C1 segment of cervical spinal cord (tissue), 14 donors: Measurements from ENCODE around the gene TOMT.
A peak's percentile ranks its signal among the peaks of the same experiment; 100 is the strongest.
"Not testable (repeated sequence)": the region's sequence is repeated elsewhere in the genome, so short reads cannot be mapped to it uniquely, and the experiment has no call there.

Source experiments
- DNase-seq, 14 donors: peaks; one replicate each; lab custom pipeline; 2025; lab: John Stamatoyannopoulos, UW

The TOMT gene

DNA sequence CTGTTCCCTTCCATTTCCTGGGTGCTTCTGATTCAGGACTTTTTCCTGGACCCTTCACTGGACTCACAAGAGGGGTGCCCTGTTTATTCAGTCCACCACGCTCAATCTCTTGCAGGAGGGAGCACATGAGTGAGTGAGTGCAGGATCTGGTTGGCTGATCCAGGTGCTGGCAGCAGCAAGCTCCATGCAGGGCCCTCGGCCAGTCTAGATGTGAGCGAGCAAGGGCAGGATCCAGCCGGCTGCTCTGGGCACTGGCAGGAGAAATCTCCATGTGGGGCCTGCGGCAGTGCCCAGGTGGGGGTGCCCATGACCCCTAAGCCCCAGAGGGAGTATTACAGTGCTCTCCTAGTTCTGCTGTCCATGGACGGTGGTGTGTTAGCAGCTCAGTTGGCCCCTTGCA is 18.3 kb downstream of the TOMT start:
- no peak for DNase-seq

DNA sequence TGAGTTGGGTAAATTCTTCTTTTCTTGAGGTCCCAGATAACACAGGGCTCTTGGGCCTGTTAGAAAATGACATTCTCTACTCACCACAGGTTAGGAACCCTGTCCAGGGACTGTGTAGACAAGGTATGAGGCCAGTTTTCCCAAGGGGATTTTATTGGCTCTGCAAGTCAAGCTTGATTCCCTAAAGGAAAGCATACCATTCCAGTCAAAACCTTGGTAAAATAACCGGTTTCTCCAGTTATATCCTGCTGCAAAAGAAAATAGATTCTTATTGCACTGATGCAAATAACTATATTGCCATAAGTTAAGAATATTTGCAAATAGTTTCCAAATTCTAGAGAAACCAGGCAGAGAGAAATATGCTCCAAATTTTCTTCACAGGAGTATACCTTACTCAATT is 20.2 kb downstream of the TOMT start:
- DNase-seq = no peak

DNA sequence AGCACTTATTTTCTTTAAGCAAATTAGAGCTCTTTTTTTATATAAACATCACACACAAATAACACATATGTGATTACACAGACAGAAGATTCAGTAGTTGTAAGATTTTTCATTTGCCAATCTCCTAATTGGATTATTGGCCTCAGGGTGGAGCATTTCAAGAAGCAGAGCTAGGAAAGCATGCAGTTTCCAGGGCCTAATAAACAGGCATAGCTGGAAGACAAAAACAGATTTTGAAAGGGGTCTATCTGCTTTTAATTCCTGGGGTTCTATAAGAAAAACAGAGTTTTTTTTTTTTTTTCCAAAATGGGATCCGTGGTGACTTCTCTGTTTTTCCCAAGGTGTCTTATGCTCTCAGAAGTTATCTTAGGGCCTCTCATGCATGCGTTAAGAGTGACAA is 22.2 kb downstream of the TOMT start:
- DNase-seq = no peak

DNA sequence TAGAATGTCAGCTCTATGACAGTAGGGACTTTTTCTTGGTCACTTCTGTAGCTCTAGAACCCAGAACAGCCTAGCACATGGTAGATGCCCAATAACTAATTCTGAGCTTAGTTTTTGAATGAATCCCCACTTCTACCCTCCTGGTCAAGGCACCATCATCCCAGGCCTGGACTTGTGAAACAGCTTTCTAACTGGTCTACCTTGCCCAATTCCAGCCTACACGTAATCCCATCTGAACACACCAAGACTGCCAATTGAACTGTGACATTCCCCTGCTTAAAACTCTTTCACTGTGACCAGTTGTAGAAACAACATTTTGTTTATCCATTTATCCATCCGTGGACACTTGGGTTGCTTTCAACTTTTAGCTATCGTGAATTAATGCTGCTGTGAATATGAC is 23.7 kb downstream of the TOMT start:
- DNase-seq = no peak

DNA sequence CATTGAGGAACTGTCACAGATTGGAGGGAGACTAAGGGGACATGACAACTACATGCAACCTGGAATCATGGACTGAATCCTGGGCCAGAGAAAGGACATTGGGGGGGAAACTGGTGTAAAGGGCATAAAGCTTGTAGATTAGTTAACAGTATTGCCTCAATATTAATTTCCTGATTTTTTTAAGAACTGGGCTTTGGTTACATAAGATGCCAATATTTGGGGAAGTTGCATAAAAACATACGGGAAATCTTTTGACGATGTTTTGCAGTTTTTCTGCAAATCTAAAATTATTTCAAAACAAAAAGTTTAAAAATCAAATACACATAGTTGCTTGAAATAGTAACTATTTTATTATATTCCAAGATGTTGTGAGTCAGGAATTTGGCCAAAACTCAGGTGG is 26.9 kb downstream of the TOMT start:
- no peak for DNase-seq

DNA sequence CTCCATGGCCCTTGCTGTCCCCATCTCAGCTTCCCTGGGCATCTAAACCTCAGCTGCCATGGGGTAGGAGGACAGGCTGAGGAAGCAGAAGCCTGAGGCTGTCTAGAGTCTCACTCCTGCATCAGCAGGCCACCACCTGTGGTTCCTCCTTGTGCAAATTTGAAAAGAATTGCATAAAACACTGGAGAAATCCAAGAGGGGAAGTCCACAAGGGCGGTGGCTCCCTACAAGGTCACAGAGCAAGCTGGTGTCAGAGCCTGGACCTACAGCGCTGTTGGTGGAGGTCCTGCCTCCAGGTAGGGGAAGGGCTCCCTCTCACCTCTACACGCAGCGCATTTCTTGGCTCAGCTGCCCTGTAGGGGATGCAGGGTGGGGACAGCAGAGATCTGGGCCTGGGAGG is 29.7 kb downstream of the TOMT start, which contains the start of gene FOLR3:
Gene FOLR3 (plus strand): TSS at position 253 of the 400 bp plus-strand sequence. CDS start 228 bp downstream, outside the sequence.
- DNase-seq = not testable (repeated sequence)

DNA sequence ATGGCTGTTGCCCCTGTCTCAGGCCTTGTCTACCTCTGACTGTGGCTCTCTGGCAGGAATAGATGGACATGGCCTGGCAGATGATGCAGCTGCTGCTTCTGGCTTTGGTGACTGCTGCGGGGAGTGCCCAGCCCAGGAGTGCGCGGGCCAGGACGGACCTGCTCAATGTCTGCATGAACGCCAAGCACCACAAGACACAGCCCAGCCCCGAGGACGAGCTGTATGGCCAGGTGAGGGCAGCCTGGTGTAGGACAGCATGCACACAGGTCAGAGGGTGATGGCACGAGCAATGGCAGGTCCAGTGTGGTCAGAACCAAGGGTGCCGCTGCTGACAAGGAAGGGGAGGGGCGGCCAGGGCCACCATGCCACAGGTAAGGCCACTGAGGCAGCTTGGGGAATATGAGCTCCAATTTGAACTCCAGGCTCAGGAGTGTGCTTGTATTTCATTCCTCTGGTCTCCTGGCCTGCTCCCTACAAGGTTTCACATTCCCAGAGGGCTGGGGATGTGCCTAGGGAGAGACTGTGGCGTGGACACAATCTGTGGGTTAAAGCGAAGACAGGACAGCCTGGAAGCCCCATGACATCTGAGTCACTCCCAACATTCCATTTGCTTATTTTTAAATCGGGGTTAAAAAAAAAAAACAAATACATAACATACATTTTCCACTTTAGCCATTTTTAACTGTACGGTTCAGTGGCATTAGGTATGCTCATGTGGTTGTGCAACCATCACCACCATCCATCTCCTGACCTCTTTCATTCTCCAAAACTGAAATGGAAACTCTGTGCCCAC is 30.4 kb downstream of the TOMT start:
- no peak for DNase-seq

DNA sequence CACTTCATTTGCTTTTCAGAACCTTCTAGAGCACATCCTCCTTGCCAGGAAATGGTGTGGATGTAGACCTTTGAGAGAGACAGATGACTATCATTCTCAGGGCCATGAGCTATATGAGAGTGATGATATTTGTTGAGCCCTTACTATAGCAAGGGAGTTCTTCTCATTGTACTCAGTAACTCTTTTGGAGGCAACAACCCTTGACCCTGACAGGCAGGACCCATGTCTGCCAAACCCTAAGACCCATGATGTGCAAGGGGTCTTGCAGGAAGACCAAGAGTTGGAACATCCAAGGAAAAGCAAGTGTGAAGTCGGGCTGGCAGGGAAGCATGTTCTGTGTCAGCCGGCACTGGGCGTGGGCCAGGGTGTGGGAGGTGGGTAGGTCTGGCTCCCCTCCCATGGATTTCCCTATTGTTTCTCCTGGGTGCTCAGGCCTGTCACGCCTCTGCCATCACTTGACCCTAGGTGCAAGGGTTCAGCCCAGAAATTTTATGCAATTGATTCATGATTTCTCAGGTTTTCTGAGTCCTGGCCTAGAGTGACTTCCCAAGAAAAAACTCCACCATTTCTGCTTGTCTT is 31.0 kb downstream of the TOMT start:
- DNase-seq = no peak

DNA sequence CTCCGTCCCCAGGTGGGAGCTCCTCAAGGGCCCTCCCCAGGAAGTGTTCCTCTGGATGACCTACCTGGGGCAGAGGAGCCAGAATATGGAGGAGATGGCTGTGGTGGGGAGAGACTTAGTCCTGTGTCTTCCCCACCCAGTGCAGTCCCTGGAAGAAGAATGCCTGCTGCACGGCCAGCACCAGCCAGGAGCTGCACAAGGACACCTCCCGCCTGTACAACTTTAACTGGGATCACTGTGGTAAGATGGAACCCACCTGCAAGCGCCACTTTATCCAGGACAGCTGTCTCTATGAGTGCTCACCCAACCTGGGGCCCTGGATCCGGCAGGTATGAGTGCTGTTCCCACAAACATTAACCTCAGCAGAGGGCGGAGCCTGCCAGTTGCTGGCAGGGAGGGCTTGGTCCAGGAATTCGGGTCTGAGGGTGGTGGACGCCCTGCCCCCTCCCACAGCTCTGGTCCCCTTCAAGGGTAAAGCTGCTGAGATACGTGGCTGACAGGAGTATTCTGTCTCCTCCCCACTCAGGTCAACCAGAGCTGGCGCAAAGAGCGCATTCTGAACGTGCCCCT is 33.2 kb downstream of the TOMT start:
- no peak for DNase-seq

DNA sequence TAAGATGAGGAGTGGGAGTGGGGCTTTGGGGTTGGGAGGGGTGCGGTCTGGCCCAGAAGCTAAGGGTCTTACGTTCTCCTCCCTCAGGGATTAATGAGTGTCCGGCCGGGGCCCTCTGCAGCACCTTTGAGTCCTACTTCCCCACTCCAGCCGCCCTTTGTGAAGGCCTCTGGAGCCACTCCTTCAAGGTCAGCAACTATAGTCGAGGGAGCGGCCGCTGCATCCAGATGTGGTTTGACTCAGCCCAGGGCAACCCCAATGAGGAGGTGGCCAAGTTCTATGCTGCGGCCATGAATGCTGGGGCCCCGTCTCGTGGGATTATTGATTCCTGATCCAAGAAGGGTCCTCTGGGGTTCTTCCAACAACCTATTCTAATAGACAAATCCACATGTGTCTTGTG is 33.8 kb downstream of the TOMT start:
- no peak for DNase-seq

DNA sequence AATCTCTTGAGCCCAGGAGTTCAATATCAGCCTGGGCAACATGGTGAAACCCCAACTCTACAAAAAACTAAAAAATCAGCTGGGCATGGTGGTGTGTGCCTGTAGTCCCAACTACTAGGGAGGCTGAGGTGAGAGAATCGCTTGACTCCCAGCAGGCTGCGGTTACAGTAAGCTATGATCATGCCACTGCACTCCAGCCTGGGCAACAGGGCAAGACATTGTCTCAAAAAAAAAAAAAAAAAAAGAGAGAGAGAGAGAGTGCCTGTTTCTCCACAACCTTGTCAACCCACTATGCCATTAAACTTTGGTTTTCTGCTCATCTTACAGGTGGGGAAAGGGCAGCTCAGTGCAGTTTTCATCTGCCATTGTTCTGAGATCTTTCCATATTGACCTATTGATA is 34.9 kb downstream of the TOMT start:
- no peak for DNase-seq

DNA sequence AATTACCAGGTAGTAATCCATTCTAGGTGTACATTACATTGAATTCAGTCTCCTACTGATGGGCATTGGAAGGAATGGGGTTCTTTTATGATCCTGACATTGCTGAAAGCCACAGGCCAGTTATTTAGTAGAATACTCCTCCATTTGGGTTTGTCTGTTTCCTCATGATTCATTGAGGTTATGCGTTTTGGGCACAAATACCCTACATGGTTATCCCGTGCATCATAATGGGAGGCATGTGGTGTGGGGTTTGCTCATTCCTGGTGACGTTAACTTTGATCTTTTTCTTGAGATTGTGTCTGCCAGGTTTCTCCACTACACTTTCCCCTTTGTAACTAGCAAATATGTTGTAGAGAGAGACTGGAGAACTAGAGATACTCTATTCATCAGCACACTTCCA is 35.3 kb downstream of the TOMT start:
- DNase-seq = no peak

DNA sequence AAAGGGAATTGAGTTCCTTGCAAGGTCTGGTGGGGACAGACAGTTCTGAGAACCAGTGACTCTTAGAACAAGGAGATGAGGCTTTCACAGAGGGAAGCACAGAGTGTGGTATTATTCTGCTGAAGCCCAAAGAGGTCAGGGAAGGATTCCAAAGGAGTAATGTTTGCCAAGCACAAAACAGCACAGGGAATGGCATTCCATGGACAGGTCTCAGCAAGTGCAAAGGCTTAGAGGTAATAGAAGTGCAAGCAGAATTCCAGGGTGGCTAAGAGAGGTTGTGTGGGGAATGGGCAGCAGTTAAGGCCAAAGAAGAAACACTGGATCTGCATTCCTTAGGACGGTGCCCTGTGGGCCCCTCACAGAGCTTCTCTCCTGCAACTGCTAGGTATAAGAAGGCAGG is 36.4 kb downstream of the TOMT start:
- DNase-seq = peak in 1 of 14 donors; percentile 10

DNA sequence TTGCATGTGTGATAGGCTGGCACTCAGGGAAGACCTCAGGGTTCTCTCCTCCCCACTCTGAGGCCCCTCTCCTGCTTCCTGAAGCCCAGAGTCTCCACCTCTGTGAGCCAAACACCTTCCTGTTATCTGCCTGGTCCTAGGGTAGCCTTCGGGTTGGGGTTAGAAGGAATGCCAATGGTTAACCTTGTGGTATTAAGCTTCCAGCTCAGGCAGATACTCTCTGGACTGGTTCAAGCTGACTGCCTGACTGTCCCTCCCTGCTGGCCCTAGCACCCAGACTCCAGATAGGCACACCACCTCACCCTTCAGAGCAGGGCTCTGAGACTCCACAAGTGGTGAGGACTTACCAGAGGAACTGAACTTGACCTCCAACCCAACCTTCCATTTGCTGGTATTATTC is 36.8 kb downstream of the TOMT start:
- DNase-seq = not testable (repeated sequence)

DNA sequence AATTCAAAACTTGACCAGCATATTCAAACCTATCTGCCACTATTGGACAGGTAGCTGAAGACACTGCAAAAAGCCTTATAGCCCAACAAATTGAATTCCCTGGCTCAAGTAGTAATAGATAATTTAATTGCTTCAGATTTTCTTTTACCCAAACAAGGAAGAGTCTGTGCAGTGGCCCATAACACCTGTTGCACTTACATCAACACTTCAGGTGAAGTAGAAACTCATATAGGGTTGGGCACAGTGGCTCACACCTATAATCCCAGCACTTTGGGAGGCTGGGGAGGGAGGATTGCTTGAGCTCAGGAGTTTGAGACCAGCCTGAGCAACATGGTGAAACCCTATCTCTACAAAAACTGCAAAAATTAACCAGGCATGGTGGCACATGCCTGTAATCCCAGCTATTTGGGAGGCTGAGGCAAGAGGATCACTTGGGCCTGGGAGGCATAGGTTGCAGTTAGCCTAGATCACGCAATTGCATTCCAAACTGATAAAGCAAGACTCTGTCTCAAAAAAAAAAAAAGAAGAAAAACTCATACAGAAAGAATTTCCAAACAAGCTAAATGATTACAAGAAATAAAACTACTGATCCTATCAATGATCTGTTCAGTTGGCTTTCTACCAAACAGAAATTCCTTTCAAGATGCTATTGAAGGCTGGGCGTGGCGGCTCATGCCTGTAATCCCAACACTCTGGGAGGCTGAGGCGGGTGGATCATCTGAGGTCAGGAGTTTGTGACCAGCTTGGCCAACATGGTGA is 39.3 kb downstream of the TOMT start:
- DNase-seq = no peak

DNA sequence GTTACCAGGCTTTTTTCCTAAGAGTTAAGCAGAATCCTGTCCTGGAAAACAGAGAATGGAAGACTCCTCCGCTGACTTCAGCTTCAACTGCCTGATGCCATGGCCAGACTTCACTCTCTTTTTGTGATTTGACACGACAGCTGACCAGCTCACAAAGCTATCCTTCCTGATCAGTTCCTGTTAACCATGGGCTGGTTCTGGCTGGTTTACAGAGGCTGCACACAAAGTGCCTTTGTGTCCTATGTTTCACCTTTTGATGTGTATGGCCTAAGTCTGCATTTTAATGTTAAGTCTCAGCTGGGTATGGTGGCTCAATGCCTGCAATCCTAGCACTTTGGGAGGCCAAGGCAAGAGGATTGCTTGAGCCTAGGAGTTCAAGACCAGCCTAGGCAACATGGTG is 40.9 kb downstream of the TOMT start:
- no peak for DNase-seq

DNA sequence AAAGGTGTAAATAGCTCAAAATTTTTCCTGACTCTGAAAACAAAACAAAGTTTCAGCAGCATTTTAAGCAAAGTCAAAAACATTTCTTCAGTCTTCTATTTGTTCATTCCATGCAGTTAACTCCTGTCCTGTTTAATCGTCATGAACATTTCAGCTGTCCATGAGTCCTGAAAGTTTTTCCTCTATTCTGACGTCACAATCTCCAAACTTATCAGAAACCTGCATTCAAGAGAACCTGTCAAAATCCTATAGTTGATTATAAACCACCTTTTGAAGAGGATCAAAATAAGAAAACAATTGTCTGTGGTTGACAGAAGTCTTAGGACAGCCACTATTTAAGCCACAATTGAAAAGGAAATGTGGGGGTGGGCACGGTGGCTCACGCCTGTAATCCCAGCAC is 45.2 kb downstream of the TOMT start:
- no peak for DNase-seq

DNA sequence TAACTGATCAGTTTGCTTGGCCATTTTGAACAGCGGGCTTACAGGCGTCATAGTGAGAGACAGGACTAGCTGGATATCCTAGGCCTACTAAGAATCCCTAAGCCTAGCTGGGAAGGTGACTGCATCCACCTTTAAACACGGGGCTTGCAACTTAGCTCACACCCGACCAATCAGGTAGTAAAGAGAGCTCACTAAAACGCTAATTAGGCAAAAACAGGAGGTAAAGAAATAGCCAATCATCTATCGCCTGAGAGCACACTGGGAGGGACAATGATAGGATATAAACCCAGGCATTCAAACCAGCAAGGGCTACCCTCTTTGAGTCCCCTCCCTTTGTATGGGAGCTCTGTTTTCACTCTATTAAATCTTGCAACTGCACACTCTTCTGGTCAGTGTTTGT is 48.1 kb downstream of the TOMT start:
- DNase-seq = not testable (repeated sequence)

DNA sequence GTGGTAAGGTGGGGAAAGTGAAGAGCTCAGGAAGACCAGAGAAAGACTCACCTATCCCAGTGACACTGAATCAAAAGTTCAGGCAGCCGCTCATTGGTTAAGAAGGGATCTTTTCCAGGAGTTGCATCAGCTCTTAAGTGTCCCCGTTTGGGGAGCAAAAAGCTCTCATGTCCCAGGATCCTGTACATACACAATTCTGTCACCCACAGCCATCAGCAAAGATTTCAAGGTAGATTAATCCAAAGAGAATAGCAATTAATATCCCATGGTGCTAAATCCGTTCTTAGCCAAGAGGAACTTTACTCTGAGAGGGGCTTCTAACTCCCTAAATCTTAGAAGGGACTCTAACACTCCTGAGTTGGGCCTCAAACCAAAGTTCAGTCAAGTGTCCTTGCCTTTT is 49.1 kb downstream of the TOMT start:
- no peak for DNase-seq

DNA sequence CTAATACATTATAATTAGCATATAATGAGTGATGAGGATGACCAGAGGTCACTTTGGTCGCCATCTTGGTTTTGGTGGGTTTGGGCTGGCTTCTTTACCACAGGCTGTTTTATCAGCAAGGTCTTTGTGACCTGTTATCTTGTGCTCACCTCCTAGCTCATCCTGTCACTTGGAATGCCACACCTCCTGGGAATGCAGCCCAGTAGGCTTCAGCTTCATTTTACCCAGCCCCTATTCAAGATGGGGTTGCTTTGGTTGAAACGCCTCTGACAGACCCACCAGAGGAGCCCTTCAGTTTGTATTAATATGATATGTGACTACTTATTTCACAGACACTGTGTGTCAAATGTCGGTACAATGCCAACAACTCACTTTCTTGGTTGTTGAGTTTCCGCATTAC is 50.0 kb downstream of the TOMT start:
- DNase-seq = no peak

DNA sequence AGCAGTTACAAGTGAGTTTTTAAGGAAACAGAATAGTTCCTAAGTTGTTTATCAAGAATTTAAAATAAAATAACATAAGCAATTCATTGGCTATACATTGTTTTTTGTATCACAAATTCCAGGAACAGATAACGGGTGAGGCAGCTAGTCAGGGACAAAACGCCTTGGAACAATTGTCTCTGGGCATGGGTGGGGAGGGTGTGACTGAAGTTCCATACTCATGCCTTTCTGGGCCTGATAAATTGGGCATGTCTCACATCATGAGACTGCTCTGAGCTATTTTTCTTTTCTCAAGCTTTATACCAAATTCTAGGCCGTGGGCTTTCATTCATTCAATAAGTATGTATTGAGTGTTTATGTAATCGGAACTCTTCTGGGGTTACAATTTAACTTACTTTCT is 51.4 kb downstream of the TOMT start:
- DNase-seq = no peak
